B cell (primary cell): Measurements from ENCODE around the gene DNAJA4. TPM values are rescaled to one million over a fixed set of nuclear protein-coding genes. Genes with fewer than 3 reads are reported as not detected.

Source experiments
- ATAC-seq: fragments of 200-7000 bp; cut with Tn5 transposase; one replicate; pipeline ENCODE4 v1.10.0; 2021; ENCODE audit warnings: low read depth, mild to moderate bottlenecking, moderate number of reproducible peaks, moderate library complexity
- CTCF ChIA-PET: fragments of 350-600 bp; sonication (Branson Sonifier 250); formaldehyde crosslinking; loops from one replicate; lab custom pipeline; 2021; ENCODE audit warnings: antibody characterized with exemption, inconsistent platforms; lab: Charles Lee
- POLR2A ChIA-PET: fragments of 350-600 bp; sonication (Branson Sonifier 250); formaldehyde crosslinking; loops from one replicate; lab custom pipeline; 2021; ENCODE audit warnings: antibody characterized with exemption; lab: Charles Lee
- DNase-seq: peaks from one replicate; pipeline ENCODE4 v3.0.0; 2013
- H2AFZ ChIP-seq: 2 replicates; pipeline ENCODE4 v1.6.1; 2012; ENCODE audit warnings: mild to moderate bottlenecking, low read depth, low read length; ENCODE audit not compliant: insufficient read depth, poor library complexity, severe bottlenecking
- H3K27ac ChIP-seq, 2 donors: 1 replicate in 1 of 2; 2 replicates in 1 of 2; pipeline ENCODE4 v1.5.1; 2012 to 2013; ENCODE audit warnings: low read length in 2 of 2, mild to moderate bottlenecking in 2 of 2, moderate library complexity in 1 of 2
- H3K27me3 ChIP-seq, 4 experiments: fragments of 200-600 bp in 1 of 4; sonication (generic) in 1 of 4; replicated peaks in 1 of 4; 1 replicate in 2 of 4; 2 replicates in 2 of 4; pipeline versions ENCODE4 v1.6.1 to v1.7.0; 2013 to 2016; ENCODE audit warnings: low read length in 3 of 4, mild to moderate bottlenecking in 2 of 4, mixed read lengths in 1 of 4, moderate library complexity in 1 of 4; ENCODE audit not compliant: insufficient read depth in 4 of 4, control insufficient read depth in 3 of 4; ENCODE audit errors: control extremely low read depth in 1 of 4
- H3K36me3 ChIP-seq, 2 experiments: replicated peaks in 1 of 2; 1 replicate in 1 of 2; 2 replicates in 1 of 2; pipeline versions ENCODE4 v1.6.1 to v1.7.1; 2013; ENCODE audit warnings: low read length in 1 of 2; ENCODE audit not compliant: insufficient read depth in 2 of 2, control insufficient read depth in 1 of 2; ENCODE audit errors: control extremely low read depth in 1 of 2, extremely low read depth in 1 of 2
- H3K4me1 ChIP-seq, 2 donors: fragments of 200-600 bp in 1 of 2; sonication (generic) in 1 of 2; 1 replicate in 1 of 2; 2 replicates in 1 of 2; pipeline versions ENCODE4 v1.5.1 to v1.6.1; 2013 to 2017; ENCODE audit warnings: low read length in 2 of 2; ENCODE audit not compliant: control insufficient read depth in 2 of 2, insufficient read depth in 2 of 2
- H3K4me2 ChIP-seq: replicated peaks from 2 replicates; pipeline ENCODE3; 2012; ENCODE audit warnings: mild to moderate bottlenecking, low read depth, low read length; ENCODE audit not compliant: poor library complexity, severe bottlenecking
- H3K4me3 ChIP-seq, 5 experiments: fragments of 200-600 bp in 1 of 5; sonication (generic) in 1 of 5; 1 replicate in 3 of 5; 2 replicates in 2 of 5; pipeline versions ENCODE4 v1.5.1 to v1.7.0; 2011 to 2016; ENCODE audit warnings: low read length in 4 of 5, mild to moderate bottlenecking in 4 of 5, low read depth in 2 of 5, control low read depth in 1 of 5, moderate library complexity in 1 of 5; ENCODE audit not compliant: insufficient read depth in 1 of 5; ENCODE audit errors: control extremely low read depth in 1 of 5, extremely low read depth in 1 of 5
- H3K79me2 ChIP-seq: fragments of 200-600 bp; sonication (generic); one replicate; pipeline ENCODE4 v1.6.0; 2016; ENCODE audit warnings: low read length; ENCODE audit not compliant: control insufficient read depth, insufficient read depth
- H3K9ac ChIP-seq: fragments of 200-600 bp; sonication (generic); 2 replicates; pipeline ENCODE4 v1.6.1; 2017; ENCODE audit warnings: mild to moderate bottlenecking, low read length, moderate library complexity
- H3K9me3 ChIP-seq, 3 donors: one replicate each; pipeline versions ENCODE4 v1.6.1 to v1.7.1; 2013; ENCODE audit warnings: low read length in 2 of 3; ENCODE audit not compliant: control insufficient read depth in 2 of 3, insufficient read depth in 1 of 3; ENCODE audit errors: control extremely low read depth in 1 of 3
- H4K20me1 ChIP-seq: 2 replicates; pipeline ENCODE4 v1.6.0; 2012; ENCODE audit warnings: mild to moderate bottlenecking, low read length; ENCODE audit not compliant: insufficient read depth, control insufficient read depth, poor library complexity, severe bottlenecking
- H3K27ac Mint-ChIP-seq: one replicate; pipeline ENCODE4 v1.8.0; 2021; ENCODE audit warnings: mixed read lengths
- H3K27me3 Mint-ChIP-seq: one replicate; pipeline ENCODE4 v1.8.0; 2021; ENCODE audit warnings: mixed read lengths
- H3K4me1 Mint-ChIP-seq: one replicate; pipeline ENCODE4 v1.8.0; 2021; ENCODE audit warnings: mixed read lengths
- H3K4me3 Mint-ChIP-seq: one replicate; pipeline ENCODE4 v1.8.0; 2021; ENCODE audit warnings: mixed read lengths
- H3K9me3 Mint-ChIP-seq: one replicate; pipeline ENCODE4 v1.8.0; 2022; ENCODE audit warnings: mixed read lengths; ENCODE audit not compliant: insufficient read depth
- EZH2 ChIP-seq: IDR thresholded peaks from 2 replicates; pipeline ENCODE4 v1.6.1; 2012; ENCODE audit warnings: borderline replicate concordance, low read depth, mild to moderate bottlenecking, moderate library complexity, low read length; ENCODE audit not compliant: insufficient read depth, poor library complexity, severe bottlenecking
- WGBS: methylation state at CpG from one replicate; pipeline ENCODE4 v1.1.5; 2013; ENCODE audit warnings: missing lambda C conversion rate; ENCODE audit not compliant: insufficient coverage; 5-methylcytosine and 5-hydroxymethylcytosine counted together
- intact Hi-C: fragments of 100-400 bp; cut with micrococcal nuclease; formaldehyde crosslinking; loops from one replicate; pipeline ENCODE4 v1.10.0; 2022
- polyA plus RNA-seq: library from polyadenylated mRNA; depleted of rRNA; stranded (reverse); fragments of >200 nt; gene quantifications from 2 replicates; pipeline ENCODE4 v1.2.3, GENCODE V29; 2012
- total RNA-seq, 2 donors: library from RNA; stranded (reverse); fragments of 120-200 nt in 1 of 2; gene quantifications; 1 replicate in 1 of 2; 2 replicates in 1 of 2; pipeline versions ENCODE4 v1.2.3 to v1.2.4, GENCODE V29; 2013 to 2022
- TF ChIP-seq, protein P1 (sequence below): fragments of 200-600 bp; IDR thresholded peaks from one replicate; pipeline ENCODE4 v1.8.0; 2022; ENCODE audit warnings: antibody characterized with exemption, mild to moderate bottlenecking

DNAJA4 gene
- total and polyA plus RNA-seq, 2 donors (not counting 1 experiment from before 2014, with no cell fraction given), result 13.2 to 20.0 TPM

DNA sequence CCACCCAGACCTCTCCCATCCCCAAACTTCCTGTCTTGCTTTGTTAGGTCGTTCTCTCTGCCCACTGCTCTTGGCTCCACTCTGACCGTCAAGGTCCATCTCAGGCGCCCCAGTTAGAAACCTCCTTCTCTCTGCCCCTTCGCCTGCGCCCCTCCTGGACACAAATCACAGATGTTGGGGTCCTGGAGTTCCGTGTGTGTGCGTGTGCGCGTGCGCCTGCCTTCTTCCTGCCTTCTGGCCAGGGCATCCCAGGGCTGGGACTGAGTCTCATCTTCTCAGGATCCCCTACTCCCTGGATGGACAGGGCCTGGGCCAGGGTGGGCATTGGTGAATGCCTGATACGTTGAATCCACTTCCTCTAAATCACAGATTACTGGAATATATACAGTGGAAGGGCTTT is 30.9 kb upstream of the DNAJA4 start:
- Histone ChIP-seq H2AFZ (no peak overlapping the region), H3K36me3 (no peaks in the 10 kb centered on the region), H3K4me2 (no peak overlapping the region), H4K20me1 (no peaks in the 10 kb centered on the region), H3K79me2 (no peaks in the 10 kb centered on the region), H3K9me3 (no peaks in the 10 kb centered on the region), H3K4me1 (no peaks in the 10 kb centered on the region), H3K4me3 (no peak overlapping the region), H3K27me3 (peaks cover 0 to 3% (median 0%) of the 10 kb centered on the region in 4 experiments), H3K9ac (no peak overlapping the region), H3K27ac (no peak overlapping the region)
- CTCF ChIA-PET, result no interaction called here
- DNase-seq (no peak), ATAC-seq (no peak)
- POLR2A ChIA-PET, result no interaction called here
- intact Hi-C loops, result no loop called here
- WGBS, result 78% methylated on average over 8 of the region's 11 CpGs
- Mint-ChIP-seq H3K4me1 (no peaks in the 10 kb centered on the region), H3K27ac (no peak overlapping the region), H3K27me3 (peaks cover 11% of the 10 kb centered on the region), H3K4me3 (no peak overlapping the region), H3K9me3 (no peaks in the 10 kb centered on the region)
- TF ChIP-seq, protein P1, sequence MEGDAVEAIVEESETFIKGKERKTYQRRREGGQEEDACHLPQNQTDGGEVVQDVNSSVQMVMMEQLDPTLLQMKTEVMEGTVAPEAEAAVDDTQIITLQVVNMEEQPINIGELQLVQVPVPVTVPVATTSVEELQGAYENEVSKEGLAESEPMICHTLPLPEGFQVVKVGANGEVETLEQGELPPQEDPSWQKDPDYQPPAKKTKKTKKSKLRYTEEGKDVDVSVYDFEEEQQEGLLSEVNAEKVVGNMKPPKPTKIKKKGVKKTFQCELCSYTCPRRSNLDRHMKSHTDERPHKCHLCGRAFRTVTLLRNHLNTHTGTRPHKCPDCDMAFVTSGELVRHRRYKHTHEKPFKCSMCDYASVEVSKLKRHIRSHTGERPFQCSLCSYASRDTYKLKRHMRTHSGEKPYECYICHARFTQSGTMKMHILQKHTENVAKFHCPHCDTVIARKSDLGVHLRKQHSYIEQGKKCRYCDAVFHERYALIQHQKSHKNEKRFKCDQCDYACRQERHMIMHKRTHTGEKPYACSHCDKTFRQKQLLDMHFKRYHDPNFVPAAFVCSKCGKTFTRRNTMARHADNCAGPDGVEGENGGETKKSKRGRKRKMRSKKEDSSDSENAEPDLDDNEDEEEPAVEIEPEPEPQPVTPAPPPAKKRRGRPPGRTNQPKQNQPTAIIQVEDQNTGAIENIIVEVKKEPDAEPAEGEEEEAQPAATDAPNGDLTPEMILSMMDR, result no peak
- TF ChIP-seq EZH2, result no peak

DNA sequence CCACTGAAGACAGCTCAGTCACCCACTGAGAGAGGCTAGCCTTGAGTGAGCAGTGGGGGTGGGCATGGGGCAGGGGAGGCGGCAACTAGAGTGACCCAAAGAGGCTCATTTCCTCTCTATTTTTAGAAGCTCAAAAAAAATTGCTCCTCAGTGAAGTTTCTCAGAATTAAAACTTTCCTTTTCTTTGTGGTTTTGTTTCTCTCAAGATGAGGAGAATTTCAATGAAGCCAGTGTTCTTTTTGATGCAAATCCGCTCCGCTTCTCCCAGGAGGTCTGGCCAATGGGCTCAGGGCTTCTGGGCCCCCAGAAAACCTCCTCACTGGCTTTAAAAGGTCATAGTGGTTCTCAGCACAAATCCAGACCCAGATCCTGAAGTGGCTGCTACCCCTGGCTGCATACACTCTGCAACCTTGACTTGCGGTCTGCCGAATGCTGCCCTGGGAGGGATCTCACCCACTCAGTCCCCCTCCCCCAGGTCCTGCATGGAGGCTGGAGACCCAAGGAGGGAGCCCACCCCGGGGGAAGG is 29.8 kb upstream of the DNAJA4 start, which contains the start of gene ACSBG1:
Gene ACSBG1, minus strand, starts transcription at position 51 of the 526 bp plus-strand sequence. CDS start 64 bp downstream, outside the sequence.
- Histone ChIP-seq H3K27me3 (peaks cover 0 to 3% (median 0%) of the 10 kb centered on the region in 4 experiments), H3K9ac (no peak within 1 kb of the TSS), H2AFZ (no peak within 1 kb of the TSS), H3K27ac (no peak within 1 kb of the TSS), H3K4me3 (no peak within 1 kb of the TSS), H3K4me1 (no peaks in the 10 kb centered on the region), H3K4me2 (no peak within 1 kb of the TSS), H4K20me1 (no peaks in the 10 kb centered on the region), H3K79me2 (no peaks in the 10 kb centered on the region), H3K9me3 (no peaks in the 10 kb centered on the region), H3K36me3 (no peaks in the 10 kb centered on the region)
- Mint-ChIP-seq H3K9me3 (no peaks in the 10 kb centered on the region), H3K27me3 (peaks cover 11% of the 10 kb centered on the region), H3K27ac (no peak within 1 kb of the TSS), H3K4me3 (no peak within 1 kb of the TSS), H3K4me1 (no peaks in the 10 kb centered on the region)
- intact Hi-C loops, result no loop called here
- DNase-seq (no peak), ATAC-seq (no peak)
- WGBS, result 76% methylated on average over 5 of the region's 6 CpGs
- CTCF ChIA-PET, result no interaction called here
- POLR2A ChIA-PET, result no interaction called here
- no peak for TF ChIP-seq EZH2
- TF ChIP-seq, protein P1, result no peak
